SK-N-SH (cell line): ENCODE data around the gene GLUD1.
"Not testable (repeated sequence)": the region's sequence is repeated elsewhere in the genome, so short reads cannot be mapped to it uniquely, and the experiment has no call there.

Experiments used
- CTCF ChIP-seq: fragments of 200-600 bp; sonication (generic); IDR thresholded peaks from 2 replicates; pipeline ENCODE4 v1.6.1; 2017; ENCODE audit warnings: antibody characterized with exemption, mild to moderate bottlenecking, moderate library complexity
- EP300 ChIP-seq, 2 experiments: IDR thresholded peaks; 2 replicates each; pipeline versions ENCODE4 v1.4.0 to v1.6.1; 2012; ENCODE audit warnings: borderline replicate concordance in 1 of 2, low read depth in 1 of 2, low read length in 1 of 2
- EZH2phosphoT487 ChIP-seq: fragments of 200-600 bp; sonication (generic); IDR thresholded peaks from 2 replicates; pipeline ENCODE4 v1.6.1; 2017; ENCODE audit warnings: low read depth, mixed run types, mild to moderate bottlenecking, antibody characterized with exemption, moderate library complexity, borderline replicate concordance
- JUND ChIP-seq: IDR thresholded peaks from 2 replicates; pipeline ENCODE4 v1.4.0; 2012
- MXI1 ChIP-seq: IDR thresholded peaks from 2 replicates; pipeline ENCODE4 v1.6.1; 2012; ENCODE audit warnings: mild to moderate bottlenecking, low read depth, low read length, improper control_type of control experiment
- NRF1 ChIP-seq: IDR thresholded peaks from 2 replicates; pipeline ENCODE4 v1.6.1; 2012; ENCODE audit warnings: low read depth, mild to moderate bottlenecking, low read length
- RAD21 ChIP-seq: IDR thresholded peaks from 2 replicates; pipeline ENCODE4 v1.6.1; 2012; ENCODE audit warnings: mild to moderate bottlenecking, low read length
- RCOR1 ChIP-seq: fragments of 150-350 bp; IDR thresholded peaks from 2 replicates; pipeline ENCODE4 v1.6.1; 2017; ENCODE audit warnings: antibody characterized with exemption, low read length
- SIN3A ChIP-seq: IDR thresholded peaks from 2 replicates; pipeline ENCODE4 v1.6.1; 2012; ENCODE audit warnings: low read depth, mild to moderate bottlenecking, low read length, moderate library complexity, borderline replicate concordance
- SMC3 ChIP-seq: IDR thresholded peaks from 2 replicates; pipeline ENCODE4 v1.6.1; 2012; ENCODE audit warnings: low read depth, low read length, improper control_type of control experiment
- TAF1 ChIP-seq: IDR thresholded peaks from 2 replicates; pipeline ENCODE4 v1.6.1; 2012; ENCODE audit warnings: low read depth, mild to moderate bottlenecking, low read length, moderate library complexity, borderline replicate concordance
- TEAD4 ChIP-seq: IDR thresholded peaks from 2 replicates; pipeline ENCODE4 v1.4.0; 2012; ENCODE audit warnings: mild to moderate bottlenecking, borderline replicate concordance; ENCODE audit not compliant: insufficient read depth

DNA sequence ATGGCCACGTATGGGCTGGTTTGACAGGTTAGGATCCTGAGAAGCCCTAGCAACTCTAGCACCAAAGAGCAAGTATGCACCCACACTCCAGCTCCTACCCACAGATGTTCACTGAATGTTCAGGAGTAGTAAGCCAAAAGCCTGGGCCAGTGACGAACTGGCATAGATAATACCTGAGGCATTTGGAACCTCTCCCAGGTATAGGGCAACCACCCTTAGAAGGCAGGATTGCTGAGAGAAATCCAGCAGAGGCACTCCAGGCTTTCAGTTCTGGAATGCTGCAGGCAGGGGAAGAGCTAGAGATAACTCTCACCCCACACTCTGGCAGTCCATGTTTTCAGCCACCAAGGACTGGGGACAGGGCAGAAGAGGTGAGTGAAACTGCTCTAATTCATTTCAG is 39.8 kb upstream of the GLUD1 start:
- TF ChIP-seq CTCF; EP300 (IDR thresholded peaks at IDR 0.05; ENCODE audit: borderline replicate concordance in 1 of 2, low read depth in 1 of 2, low read length in 1 of 2); NRF1; EZH2phosphoT487; TAF1; TEAD4; SMC3; SIN3A; RAD21; JUND; RCOR1; MXI1: not testable (repeated sequence)
